Fibroblast of skin of abdomen (primary cell): ENCODE results near the gene CGRRF1. TPM values are rescaled to one million over a fixed set of nuclear protein-coding genes. Genes with fewer than 3 reads are reported as not detected.

Experiments
- DNase-seq: peaks from one replicate; pipeline ENCODE4 v3.0.0-alpha.2; 2013
- polyA plus RNA-seq, 2 experiments: library from polyadenylated mRNA; unstranded; fragments of 120-200 nt; gene quantifications; one replicate each; pipeline ENCODE4 v1.2.1, GENCODE V29; 2013; ENCODE audit not compliant: insufficient read length in 2 of 2

CGRRF1 gene, protein sequence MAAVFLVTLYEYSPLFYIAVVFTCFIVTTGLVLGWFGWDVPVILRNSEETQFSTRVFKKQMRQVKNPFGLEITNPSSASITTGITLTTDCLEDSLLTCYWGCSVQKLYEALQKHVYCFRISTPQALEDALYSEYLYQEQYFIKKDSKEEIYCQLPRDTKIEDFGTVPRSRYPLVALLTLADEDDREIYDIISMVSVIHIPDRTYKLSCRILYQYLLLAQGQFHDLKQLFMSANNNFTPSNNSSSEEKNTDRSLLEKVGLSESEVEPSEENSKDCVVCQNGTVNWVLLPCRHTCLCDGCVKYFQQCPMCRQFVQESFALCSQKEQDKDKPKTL
- polyA plus RNA-seq (2013, experiment 1 of 2; ENCODE audit: insufficient read length): 16.8 TPM
- 16.5 TPM for polyA plus RNA-seq (2013, experiment 2 of 2; ENCODE audit: insufficient read length)

DNA sequence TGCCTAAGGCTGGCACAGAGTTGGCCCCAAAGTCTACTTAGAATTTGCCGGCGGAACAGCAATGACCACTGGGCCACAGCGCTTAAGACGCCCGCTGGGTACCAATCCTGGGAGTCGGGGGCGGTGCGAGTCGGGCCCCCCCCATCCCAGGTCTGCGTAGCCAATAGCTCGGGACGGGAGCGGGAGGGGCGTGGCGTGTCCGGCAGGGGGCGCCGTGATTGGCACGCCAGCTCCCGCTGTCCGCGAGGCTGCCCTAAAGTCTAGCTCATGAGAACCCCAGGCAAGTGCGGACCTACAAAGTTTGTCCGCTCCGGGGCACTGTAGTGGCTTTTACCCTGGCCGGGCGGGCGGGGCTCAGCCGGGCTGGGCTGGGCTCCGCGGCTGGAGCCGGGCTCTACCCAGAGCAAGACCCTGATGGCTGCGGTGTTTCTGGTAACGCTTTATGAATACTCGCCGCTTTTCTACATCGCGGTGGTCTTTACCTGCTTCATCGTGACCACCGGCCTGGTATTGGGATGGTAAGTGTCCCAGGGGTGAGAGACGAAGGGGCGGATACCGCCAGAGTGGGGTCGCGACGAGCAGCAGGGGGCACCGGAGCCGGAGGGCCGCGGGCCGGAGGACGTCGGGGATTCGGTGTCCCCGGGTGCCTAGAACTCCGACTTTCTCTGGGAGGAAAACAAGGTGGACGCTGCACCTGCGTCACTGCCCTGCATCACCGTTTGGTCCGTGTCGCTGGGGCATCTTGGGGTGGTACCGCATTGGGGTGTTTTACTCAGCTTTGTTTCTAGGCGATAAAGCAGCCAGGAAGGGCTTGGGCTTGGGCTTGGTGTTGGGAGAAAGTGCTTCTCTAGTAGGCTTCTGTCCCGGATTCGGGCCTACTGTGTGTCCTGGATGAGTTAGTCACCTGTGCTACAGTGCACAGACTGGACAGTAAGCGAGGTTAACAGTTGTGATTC is at the start of gene CGRRF1:
CGRRF1 (plus strand) TSS at position 361 of the 956 bp plus-strand sequence; CDS start at position 415, 54 bp downstream.
- DNase-seq: peak; percentile 99

DNA sequence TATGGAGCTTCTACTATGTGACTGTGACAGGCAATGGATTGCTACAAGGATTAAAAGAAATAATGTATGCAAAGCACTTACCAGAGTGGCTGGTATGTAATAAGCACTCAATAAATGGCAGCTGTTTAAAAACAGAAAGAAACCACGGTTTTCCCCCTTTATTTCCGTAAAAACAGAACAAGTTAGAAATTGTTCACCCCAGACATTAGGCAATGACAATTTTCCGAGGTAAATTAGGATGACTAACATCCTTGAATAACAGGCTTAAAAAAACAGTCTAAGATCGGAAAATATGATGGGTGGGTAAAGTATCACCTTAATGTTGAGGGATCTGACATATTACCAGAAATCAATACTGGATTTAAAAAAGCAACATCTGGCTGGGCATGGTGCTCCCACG is 47.7 kb upstream of the CGRRF1 start:
- DNase-seq: no peak

GRCh38 chr14:54465654-54466053 is 44.1 kb upstream of the CGRRF1 start:
- DNase-seq: no peak

GRCh38 chr14:54467280-54467679 is 42.4 kb upstream of the CGRRF1 start:
- DNase-seq: no peak

- DNase-seq: no peak
Observed at GRCh38 chr14:54470701-54471100, 39.0 kb upstream of the CGRRF1 start.

- DNase-seq: no peak
Observed at GRCh38 chr14:54471641-54472040, 38.1 kb upstream of the CGRRF1 start.

- no peak for DNase-seq
Observed at GRCh38 chr14:54472315-54472714, 37.4 kb upstream of the CGRRF1 start.

DNA sequence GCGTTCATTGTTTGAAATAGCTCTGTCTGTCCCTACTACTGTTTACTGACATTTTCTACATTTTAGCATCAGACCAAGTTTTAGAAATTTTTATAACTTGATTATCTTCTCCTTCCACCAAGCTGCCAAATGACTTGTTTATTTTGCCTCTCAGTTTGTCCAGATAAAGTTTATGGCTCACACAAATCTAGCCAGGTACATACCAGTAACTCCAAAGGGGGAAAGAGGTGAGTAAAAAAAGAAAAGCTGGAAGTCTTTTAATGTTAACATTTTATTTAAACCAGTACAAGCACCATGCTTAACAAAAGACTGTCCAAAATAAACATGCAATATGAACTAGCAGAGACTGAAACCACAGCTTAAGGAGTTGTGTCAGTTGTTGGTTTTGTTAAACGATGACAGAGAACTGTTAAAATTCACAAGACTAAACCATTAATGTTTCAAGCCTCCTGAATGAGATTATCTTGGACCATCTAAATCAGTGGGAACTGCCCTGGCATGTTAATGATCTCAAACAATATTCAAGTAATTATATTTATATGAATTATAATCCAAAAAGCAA is 35.4 kb upstream of the CGRRF1 start:
- DNase-seq: no peak

DNA sequence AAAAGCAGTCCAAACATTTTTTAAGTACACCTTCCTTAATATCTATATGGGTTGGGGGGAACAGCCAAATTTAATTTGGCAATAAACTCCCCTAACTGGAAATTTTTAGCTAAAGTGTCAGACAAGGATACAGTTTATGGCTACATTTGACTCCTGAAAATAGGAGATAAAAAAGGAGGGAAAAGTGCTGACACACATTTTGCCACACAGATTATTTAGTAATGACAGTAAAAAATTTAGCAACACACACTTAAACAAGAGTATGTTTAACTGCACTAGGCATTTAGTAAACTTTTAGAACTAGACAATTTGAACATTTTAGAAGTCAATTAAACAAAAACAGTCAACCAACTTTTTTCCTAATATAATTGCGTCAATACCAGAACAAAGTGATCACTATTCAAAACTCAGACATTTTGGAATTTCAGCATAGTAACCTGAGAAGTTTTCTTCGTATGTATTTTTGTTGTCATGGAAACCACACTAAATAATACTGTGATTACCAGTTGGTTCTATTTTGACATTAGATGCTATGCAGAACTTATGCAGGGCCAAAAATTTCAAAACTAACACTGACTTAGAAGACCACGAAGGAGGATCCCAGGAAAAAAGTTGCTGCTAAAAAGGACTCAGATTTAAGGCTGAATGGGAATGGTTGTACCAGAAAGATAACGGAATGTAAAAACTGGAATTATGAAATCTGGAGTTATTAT is 34.4 kb upstream of the CGRRF1 start:
- DNase-seq: no peak

- DNase-seq: peak; percentile 47
Observed at GRCh38 chr14:54475911-54476310, 33.8 kb upstream of the CGRRF1 start.

DNA sequence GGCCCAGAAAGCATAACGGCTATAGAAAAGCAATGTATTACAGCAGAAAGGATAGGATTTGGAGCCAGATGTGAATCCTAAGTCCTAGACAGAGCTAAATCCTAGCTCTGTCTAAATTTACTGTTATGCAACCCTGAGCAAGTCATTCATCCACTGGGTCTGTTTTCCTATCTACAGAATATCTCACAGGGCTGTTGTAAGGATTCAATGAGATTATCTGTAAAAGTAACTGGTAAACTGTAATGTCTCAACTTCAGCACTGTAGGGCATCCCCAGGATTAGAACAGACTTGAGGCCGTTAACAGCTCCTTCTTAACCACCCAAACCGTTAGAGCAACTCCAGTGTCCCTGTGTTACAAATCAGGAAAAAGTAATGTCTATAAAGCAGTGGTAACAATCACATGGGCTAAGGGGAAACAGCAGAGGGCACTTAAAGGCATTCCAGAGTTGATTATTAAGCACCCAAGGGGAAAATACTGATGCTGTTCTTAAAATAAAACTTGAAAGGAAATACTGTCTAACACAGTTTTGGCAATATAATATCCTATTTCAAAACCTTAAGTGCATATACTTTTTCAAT is 31.0 kb upstream of the CGRRF1 start:
- DNase-seq: no peak

- no peak for DNase-seq
Observed at GRCh38 chr14:54480830-54481562, 28.7 kb upstream of the CGRRF1 start.

- DNase-seq: no peak
Observed at GRCh38 chr14:54481695-54482094, 28.0 kb upstream of the CGRRF1 start.

GRCh38 chr14:54483073-54483745 is 26.5 kb upstream of the CGRRF1 start:
- DNase-seq: no peak

GRCh38 chr14:54483846-54484245 is 25.9 kb upstream of the CGRRF1 start:
- DNase-seq: peak; percentile 18

DNA sequence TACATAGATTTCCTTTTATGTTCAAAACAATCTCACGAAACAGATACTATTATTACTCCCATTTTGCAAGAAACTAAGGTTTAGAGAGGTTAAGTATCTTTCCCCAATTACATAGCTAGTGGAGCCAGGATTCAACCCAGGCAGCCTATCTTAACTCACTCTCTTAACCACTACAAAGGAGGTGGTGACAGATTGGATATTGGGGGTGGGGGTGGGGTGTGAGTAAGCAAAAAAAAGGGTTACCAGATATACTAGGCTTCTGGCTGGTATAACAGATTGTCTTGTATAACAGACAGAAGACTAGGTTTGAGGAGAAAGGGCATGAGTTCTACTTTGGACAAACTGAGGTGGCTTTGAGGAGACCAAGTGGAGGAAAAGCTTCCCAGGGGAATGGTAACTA is 23.0 kb upstream of the CGRRF1 start:
- no peak for DNase-seq

DNA sequence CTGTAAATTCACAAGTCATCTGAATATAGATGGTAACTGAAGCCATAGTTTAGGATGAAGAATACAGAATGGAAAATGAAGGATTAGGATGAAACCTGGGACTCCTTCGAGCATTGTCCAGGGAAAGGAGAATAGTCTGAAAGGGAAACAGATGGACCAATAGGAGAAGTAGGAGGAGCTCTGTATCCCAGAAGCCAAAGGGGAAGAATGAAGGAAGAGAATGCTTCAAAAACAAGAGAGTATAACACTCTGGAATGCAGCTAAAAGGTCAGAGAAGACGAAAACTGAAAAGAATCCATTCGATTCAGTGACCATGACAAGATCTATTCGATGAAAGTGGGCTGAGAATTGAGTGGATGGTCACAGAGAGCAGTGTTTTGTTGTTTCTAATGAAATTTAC is 21.9 kb upstream of the CGRRF1 start:
- DNase-seq: peak; percentile 44

GRCh38 chr14:54488318-54488645 is 21.4 kb upstream of the CGRRF1 start:
- no peak for DNase-seq

GRCh38 chr14:54488646-54489317 is 20.9 kb upstream of the CGRRF1 start, which contains the start of gene GMFB:
TSS of gene GMFB (minus strand) at chr14:54488980. CDS start at chr14:54488927, 53 bp downstream.
- peak; percentile 93 for DNase-seq

- DNase-seq: no peak
Observed at GRCh38 chr14:54489318-54489683, 20.4 kb upstream of the CGRRF1 start.
